ENCODE measurements around the gene CASQ1. TPM values are rescaled to one million over a fixed set of nuclear protein-coding genes. Genes with fewer than 3 reads are reported as not detected.

CASQ1 gene
- total RNA-seq (2016; rRNA removed; fragmentation: Illumina TruSeq; extraction: Trizol): 0.20 TPM in 2 replicates
- total RNA-seq (2016; cell fraction: cytosol; rRNA removed; fragmentation: Illumina TruSeq; extraction: Trizol; ENCODE audit: low read depth): not detected in 2 replicates
- 0.06 TPM in 1 of 2 replicates, not detected in the other for total RNA-seq (2016; cell fraction: insoluble cytoplasmic fraction; rRNA removed; fragmentation: Illumina TruSeq; extraction: Trizol)
- 0.19 TPM in 1 of 2 replicates, not detected in the other for total RNA-seq (2016; cell fraction: membrane; rRNA removed; fragmentation: Illumina TruSeq; extraction: Trizol)
- total RNA-seq (2016; cell fraction: nucleus; rRNA removed; fragmentation: Illumina TruSeq; extraction: Trizol): not detected in 2 replicates
- polyA plus RNA-seq (2011; rRNA removed): 0.09 TPM in 2 replicates
- 0.05 TPM in 1 of 2 replicates, not detected in the other for polyA plus RNA-seq (2011; cell fraction: cytosol; rRNA removed)
- not detected in 2 replicates for polyA plus RNA-seq (2011; cell fraction: nucleus; rRNA removed)
- polyA plus RNA-seq (2012): 0.12 TPM in 1 of 2 replicates, not detected in the other
- polyA plus RNA-seq (2016; cell fraction: cytosol; fragmentation: Illumina TruSeq; extraction: Trizol; ENCODE audit: low read depth): 0.09 and 0.17 TPM in 2 replicates
- polyA plus RNA-seq (2016; cell fraction: insoluble cytoplasmic fraction; fragmentation: Illumina TruSeq; extraction: Trizol; ENCODE audit: low read depth): 0.30 and 0.41 TPM in 2 replicates
- 0.21 and 0.30 TPM in 2 replicates for polyA plus RNA-seq (2016; cell fraction: membrane; fragmentation: Illumina TruSeq; extraction: Trizol; ENCODE audit: low read depth)
- not detected in 2 replicates for polyA plus RNA-seq (2016; cell fraction: nucleus; fragmentation: Illumina TruSeq; extraction: Trizol; ENCODE audit: insufficient read depth, low read depth)
- not detected in 2 replicates for polyA minus RNA-seq (2011; rRNA and poly(A)+ RNA removed; ENCODE audit: low replicate concordance)
- polyA minus RNA-seq (2011; cell fraction: cytosol; rRNA and poly(A)+ RNA removed): not detected in 2 replicates
- polyA minus RNA-seq (2011; cell fraction: nucleus; rRNA and poly(A)+ RNA removed): not detected in 2 replicates
- not detected for Bru-seq, nascent RNA
- not detected for BruChase-seq, experiment 1, labeled RNA remaining after a 6-hour chase
- BruChase-seq, experiment 2, labeled RNA remaining after a 2-hour chase: percentile 7 among the genes with signal in this experiment
- long read RNA-seq, experiment 1: 0 reads
- long read RNA-seq, experiment 2: 0 reads

DNA sequence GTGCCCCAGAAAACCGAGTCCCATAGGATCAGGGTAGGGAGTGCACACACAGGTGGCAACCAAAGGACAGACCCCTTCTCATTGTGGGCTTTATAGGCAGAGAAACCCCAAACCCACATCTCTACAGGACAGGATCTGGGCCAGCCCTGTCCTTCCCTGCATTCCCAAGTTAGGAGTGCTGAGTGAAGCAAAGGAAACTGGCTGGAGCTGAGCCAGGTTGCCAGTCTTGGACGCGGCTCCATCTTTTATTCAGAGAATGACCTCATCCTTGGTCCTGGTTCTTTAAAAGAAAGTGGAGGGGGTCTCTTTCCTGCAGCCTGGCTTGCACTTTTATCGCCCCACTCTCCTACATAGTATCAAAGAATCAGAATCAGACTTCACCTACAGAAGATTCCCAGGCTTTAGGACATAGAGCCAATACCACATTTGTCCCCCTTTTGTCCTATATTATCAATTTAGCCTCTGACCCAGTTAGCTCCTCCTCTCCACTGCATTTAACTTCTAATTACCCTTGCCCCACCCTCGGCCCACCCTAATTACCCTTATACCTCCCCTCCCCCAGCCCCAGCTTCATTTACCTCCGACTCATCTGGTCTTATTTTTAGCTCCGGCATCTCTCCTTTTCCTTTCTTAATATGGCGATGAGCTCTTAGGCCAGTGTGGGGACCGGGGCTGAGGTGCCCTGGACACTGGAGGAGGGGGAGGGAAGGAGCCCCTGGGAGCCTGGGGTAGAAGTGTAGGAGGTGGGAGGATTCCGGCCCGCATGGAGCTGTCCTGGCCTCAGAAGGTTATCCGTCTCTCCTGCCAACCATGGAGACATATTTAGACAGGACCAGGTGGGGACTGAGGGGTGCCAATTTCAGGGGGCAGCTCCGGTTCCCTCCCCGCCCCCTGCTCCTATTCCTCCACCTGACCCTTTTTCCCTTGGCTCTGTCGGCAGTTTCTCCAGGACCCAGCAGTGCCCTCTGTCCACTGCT, at the start of gene CASQ1:
Gene CASQ1 (plus strand): TSS at position 927 of the 977 bp plus-strand sequence. CDS start 177 bp downstream, outside the sequence.
- CTCF ChIA-PET (ENCODE audit: low intra/inter-chr PET ratio, low total read pairs): no interaction called here
- DNase-seq (ENCODE audit: low spot score) (no peak), ATAC-seq (no peak), FAIRE-seq (no peak)
- no peaks in the 10 kb centered on the region for H3K36me3 ChIP-seq (replicated peaks in 1 of 2; ENCODE audit: control insufficient read depth in 1 of 2, insufficient read depth in 2 of 2, low read length in 2 of 2)
- no peaks in the 10 kb centered on the region for H3K9me3 ChIP-seq (ENCODE audit: low read length)
- no peak within 1 kb of the TSS for H2AFZ ChIP-seq (ENCODE audit: low read length)
- 35% methylated on average over 14 of the region's 15 CpGs for WGBS (ENCODE audit: low lambda C conversion rate)
- H3K4me2 ChIP-seq (ENCODE audit: low read depth, low read length): no peak within 1 kb of the TSS
- intact Hi-C loops (cut with micrococcal nuclease; ENCODE audit: unreplicated experiment): loop anchor here (10.0 kb wide), 1 partner anchor 185 kb away; no protein-coding TSS in a partner anchor
- no peak within 1 kb of the TSS for H3K27ac ChIP-seq (ENCODE audit: extremely low read length, insufficient read depth, low read length)
- POLR2A ChIA-PET: interaction anchor here (1.5 kb wide), 2 partner anchors 73 to 101 kb away, joined by 3 to 4 read pairs; partner anchors contain the start of gene DCAF8
- no peaks in the 10 kb centered on the region for H4K20me1 ChIP-seq (ENCODE audit: insufficient read depth, low read length)
- BruUV-seq (replicated peaks): no TSS peak
- peaks cover 1 to 24% of the 10 kb centered on the region in 2 experiments; a peak in 3 of 5 replicates for H3K27me3 ChIP-seq (ENCODE audit: control insufficient read depth in 1 of 2, insufficient read depth in 2 of 2, low read length in 2 of 2)
- H3K79me2 ChIP-seq (ENCODE audit: insufficient read depth, low read length): no peaks in the 10 kb centered on the region
- H3K4me3 ChIP-seq (replicated peaks in 1 of 3; ENCODE audit: insufficient read depth in 1 of 3, low read depth in 2 of 3, low read length in 3 of 3): no peak within 1 kb of the TSS
- in situ Hi-C loops (cut with HindIII; ENCODE audit: extremely low pct_ligation_motif_present, low pct_unique_long_range_greater_than_20kb): loop anchor here (5.0 kb wide), 2 partner anchors 62 to 102 kb away; no protein-coding TSS in a partner anchor
- H3K9ac ChIP-seq (ENCODE audit: insufficient read depth, low read depth, low read length): no peak within 1 kb of the TSS
- H3K4me1 ChIP-seq (ENCODE audit: insufficient read depth, low read length): peaks cover 37% of the 10 kb centered on the region
- no peak for TF ChIP-seq KDM2A (CRISPR knock-in tag; IDR thresholded peaks at IDR 0.05; ENCODE audit: borderline replicate concordance, low read depth)
- TF ChIP-seq ZNF326 (CRISPR knock-in tag; IDR thresholded peaks at IDR 0.05; ENCODE audit: borderline replicate concordance): no peak
- TF ChIP-seq ZNF563 (CRISPR knock-in tag; IDR thresholded peaks at IDR 0.05): no peak
- no peak for TF ChIP-seq CBFB (CRISPR knock-in tag; IDR thresholded peaks at IDR 0.05)
- TF ChIP-seq, protein P1, sequence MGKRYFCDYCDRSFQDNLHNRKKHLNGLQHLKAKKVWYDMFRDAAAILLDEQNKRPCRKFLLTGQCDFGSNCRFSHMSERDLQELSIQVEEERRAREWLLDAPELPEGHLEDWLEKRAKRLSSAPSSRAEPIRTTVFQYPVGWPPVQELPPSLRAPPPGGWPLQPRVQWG (CRISPR knock-in tag; IDR thresholded peaks at IDR 0.05; ENCODE audit: borderline replicate concordance, low read depth): no peak
- no peak for TF ChIP-seq HINFP (CRISPR knock-in tag; IDR thresholded peaks at IDR 0.05; ENCODE audit: low read depth)
- TF ChIP-seq SP5 (CRISPR knock-in tag; IDR thresholded peaks at IDR 0.05; ENCODE audit: borderline replicate concordance, low read depth): no peak
- TF ChIP-seq, protein P2, sequence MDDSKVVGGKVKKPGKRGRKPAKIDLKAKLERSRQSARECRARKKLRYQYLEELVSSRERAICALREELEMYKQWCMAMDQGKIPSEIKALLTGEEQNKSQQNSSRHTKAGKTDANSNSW (CRISPR knock-in tag; IDR thresholded peaks at IDR 0.05; ENCODE audit: borderline replicate concordance): no peak
- TF ChIP-seq HDAC2 (CRISPR knock-in tag; IDR thresholded peaks at IDR 0.05): no peak
- TF ChIP-seq PHF5A (CRISPR knock-in tag; IDR thresholded peaks at IDR 0.05; ENCODE audit: low read depth, unreplicated experiment): no peak
- TF ChIP-seq NCOR1 (IDR thresholded peaks at IDR 0.05; ENCODE audit: borderline replicate concordance, low read length): no peak
- no peak for TF ChIP-seq PCBP2 (optimal IDR thresholded peaks at IDR 0.05; ENCODE audit: low read depth, low read length, poor library complexity, severe bottlenecking)
- TF ChIP-seq RAD51 (IDR thresholded peaks at IDR 0.05; ENCODE audit: borderline replicate concordance): no peak
- no peak for TF ChIP-seq CHD2 (IDR thresholded peaks at IDR 0.05; ENCODE audit: low read depth, low read length)
- TF ChIP-seq ZNF589 (CRISPR knock-in tag; conservative IDR thresholded peaks at IDR 0.05): no peak
- no peak for TF ChIP-seq ZNF788 (CRISPR knock-in tag; IDR thresholded peaks at IDR 0.05; ENCODE audit: borderline replicate concordance)
- TF ChIP-seq ZNF383 (CRISPR knock-in tag; IDR thresholded peaks at IDR 0.05; ENCODE audit: borderline replicate concordance): no peak

Measured in HepG2 (cell line).